ENCODE results near the gene PTGES3L. TPM values are rescaled to one million over a fixed set of nuclear protein-coding genes. Genes with fewer than 3 reads are reported as not detected.

PTGES3L gene
- total RNA-seq, 1 experiment from 2014 or later: 1.7 TPM

GRCh38 chr17:42967925-42968324, 12.0 kb downstream of the PTGES3L start:
- Histone ChIP-seq H3K27ac (ENCODE audit: low read depth, low read length) (no peak overlapping the region), H3K9ac (ENCODE audit: low read length) (no peak overlapping the region), H4K20me1 (ENCODE audit: insufficient read depth) (no peaks in the 10 kb centered on the region), H3K36me3 (ENCODE audit: control insufficient read depth in 1 of 2, insufficient read depth in 2 of 2, low read length in 2 of 2) (no peaks in the 10 kb centered on the region), H3K9me2 (ENCODE audit: insufficient read depth) (no peaks in the 10 kb centered on the region), H3K4me2 (ENCODE audit: low read length) (no peak overlapping the region), H2AFZ (ENCODE audit: low read depth, low read length, poor library complexity, severe bottlenecking) (no peak overlapping the region), H3K4me1 (ENCODE audit: control insufficient read depth in 1 of 2, insufficient read depth in 2 of 2, low read length in 2 of 2) (peaks cover 8 to 18% of the 10 kb centered on the region in 2 experiments; a peak in 3 of 4 replicates), H3K27me3 (ENCODE audit: insufficient read depth, low read length) (no peaks in the 10 kb centered on the region), H3K4me3 (replicated peaks in 1 of 2; ENCODE audit: low read depth in 1 of 2, low read length in 2 of 2) (no peak overlapping the region), H3K79me2 (ENCODE audit: insufficient read depth, low read length) (peaks cover 13% of the 10 kb centered on the region), H3K9me3 (ENCODE audit: control insufficient read depth in 1 of 2, insufficient read depth in 1 of 2, low read depth in 1 of 2, low read length in 2 of 2) (no peaks in the 10 kb centered on the region)
- TF ChIP-seq SP1 (IDR thresholded peaks at IDR 0.05; ENCODE audit: low read depth): no peak
- no peak for TF ChIP-seq TCF7L2 (IDR thresholded peaks at IDR 0.05; ENCODE audit: borderline replicate concordance, extremely low read depth, insufficient read depth, insufficient read length)
- TF ChIP-seq CBX3 (IDR thresholded peaks at IDR 0.05; ENCODE audit: low read depth): no peak
- no peak for TF ChIP-seq ZBTB33 (IDR thresholded peaks at IDR 0.05; ENCODE audit: extremely low read depth, insufficient replicate concordance, low read length)
- no peak for TF ChIP-seq REST (IDR thresholded peaks at IDR 0.05; ENCODE audit: low read depth)
- no peak for TF ChIP-seq CEBPB (IDR thresholded peaks at IDR 0.05; ENCODE audit: low read depth)
- TF ChIP-seq MAX (IDR thresholded peaks at IDR 0.05): no peak
- no peak for TF ChIP-seq ZNF274 (IDR thresholded peaks at IDR 0.05; ENCODE audit: low read depth, low read length)
- no peak for TF ChIP-seq FOSL1 (IDR thresholded peaks at IDR 0.05; ENCODE audit: low read depth)
- TF ChIP-seq JUND (IDR thresholded peaks at IDR 0.05): no peak
- no peak for TF ChIP-seq EZH2phosphoT487 (IDR thresholded peaks at IDR 0.05; ENCODE audit: borderline replicate concordance)
- no TSS peak for BruUV-seq (replicated peaks)
- ChIA-PET CTCF (no interaction called here), POLR2A (interaction anchor here (1.2 to 1.4 kb wide), 2 partner anchors 30 to 342 kb away, joined by 3 read pairs; no protein-coding TSS in a partner anchor), RAD21 (ENCODE audit: low non-redundant PET in 1 of 2, low total read pairs in 2 of 2, uncharacterized antibody in 2 of 2, unreplicated experiment in 2 of 2) (no interaction called here)
- no peak for ATAC-seq
- intact Hi-C loops (cut with micrococcal nuclease): no loop called here
- DNase-seq (ENCODE audit: low read depth, low spot score): no peak

All from HCT116 (cell line).